HepG2 (cell line): Measurements from ENCODE around the gene C2CD2.

ENCODE experiments used
- GABPB1 ChIP-seq: IDR thresholded peaks from 2 replicates; pipeline ENCODE4 v1.6.1; 2016; ENCODE audit warnings: mild to moderate bottlenecking, missing genetic modification reagents, moderate library complexity, missing compliant biosample characterization
- PCBP1 ChIP-seq: fragments of 200-400 bp; formaldehyde crosslinking; IDR thresholded peaks from 2 replicates; pipeline ENCODE4 v1.6.1; 2017; ENCODE audit warnings: mild to moderate bottlenecking, low read depth, low read length, borderline replicate concordance
- TP53 ChIP-seq: sonication (generic); formaldehyde crosslinking; conservative IDR thresholded peaks from 2 replicates; pipeline ENCODE4 v1.4.0; 2020; ENCODE audit warnings: missing genetic modification reagents
- ZNF331 ChIP-seq: sonication (generic); formaldehyde crosslinking; IDR thresholded peaks from 2 replicates; pipeline ENCODE4 v1.4.0; 2020; ENCODE audit warnings: missing genetic modification reagents

- TF ChIP-seq GABPB1 (CRISPR knock-in tag) (no peak), ZNF331 (CRISPR knock-in tag) (no peak), PCBP1 (no peak), TP53 (no peak)
These were observed 16.2 kb upstream of the C2CD2 start for GRCh38 chr21:41970106-41970391.
